Measurements from ENCODE around the gene MED13L. TPM values are rescaled to one million over a fixed set of nuclear protein-coding genes. Genes with fewer than 3 reads are reported as not detected.

Gene MED13L
- total and polyA plus RNA-seq, 2 of the 8 experiments (the other 6 are each of a cell fraction or from before 2014, with no cell fraction given), result 15.9 to 51.7 TPM

GRCh38 chr12:115964626-115965025 is 312.9 kb downstream of the MED13L start (continued):
- TF ChIP-seq, protein P1, sequence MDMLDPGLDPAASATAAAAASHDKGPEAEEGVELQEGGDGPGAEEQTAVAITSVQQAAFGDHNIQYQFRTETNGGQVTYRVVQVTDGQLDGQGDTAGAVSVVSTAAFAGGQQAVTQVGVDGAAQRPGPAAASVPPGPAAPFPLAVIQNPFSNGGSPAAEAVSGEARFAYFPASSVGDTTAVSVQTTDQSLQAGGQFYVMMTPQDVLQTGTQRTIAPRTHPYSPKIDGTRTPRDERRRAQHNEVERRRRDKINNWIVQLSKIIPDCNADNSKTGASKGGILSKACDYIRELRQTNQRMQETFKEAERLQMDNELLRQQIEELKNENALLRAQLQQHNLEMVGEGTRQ (IDR thresholded peaks at IDR 0.05; ENCODE audit: low read length), result no peak
